ENCODE data around the gene VAV1. TPM values are rescaled to one million over a fixed set of nuclear protein-coding genes. Genes with fewer than 3 reads are reported as not detected.

VAV1 gene
- total and polyA plus RNA-seq, 2 experiments from 2014 or later, result 0.82 to 1.8 TPM

DNA sequence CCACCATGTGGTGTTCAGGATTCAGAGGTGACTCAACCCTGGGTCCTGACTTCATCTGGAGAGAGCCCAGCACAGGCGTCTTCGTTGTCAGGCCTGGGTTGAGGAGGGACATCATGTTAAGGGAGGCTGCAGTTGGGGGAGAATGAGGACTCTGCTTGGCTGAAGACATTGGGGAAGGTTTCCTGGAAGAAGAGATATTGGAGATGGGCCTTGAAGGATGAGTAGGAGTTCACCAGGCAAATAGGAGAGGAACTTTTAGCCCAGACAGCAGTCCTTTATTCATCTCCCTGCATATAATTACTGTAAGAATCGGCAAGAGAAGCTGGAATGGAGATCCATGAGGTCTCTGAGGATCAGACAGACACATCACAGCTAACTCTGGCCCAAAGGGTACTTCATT lies 38.9 kb downstream of the VAV1 start (continued):
- TF ChIP-seq, protein P1, sequence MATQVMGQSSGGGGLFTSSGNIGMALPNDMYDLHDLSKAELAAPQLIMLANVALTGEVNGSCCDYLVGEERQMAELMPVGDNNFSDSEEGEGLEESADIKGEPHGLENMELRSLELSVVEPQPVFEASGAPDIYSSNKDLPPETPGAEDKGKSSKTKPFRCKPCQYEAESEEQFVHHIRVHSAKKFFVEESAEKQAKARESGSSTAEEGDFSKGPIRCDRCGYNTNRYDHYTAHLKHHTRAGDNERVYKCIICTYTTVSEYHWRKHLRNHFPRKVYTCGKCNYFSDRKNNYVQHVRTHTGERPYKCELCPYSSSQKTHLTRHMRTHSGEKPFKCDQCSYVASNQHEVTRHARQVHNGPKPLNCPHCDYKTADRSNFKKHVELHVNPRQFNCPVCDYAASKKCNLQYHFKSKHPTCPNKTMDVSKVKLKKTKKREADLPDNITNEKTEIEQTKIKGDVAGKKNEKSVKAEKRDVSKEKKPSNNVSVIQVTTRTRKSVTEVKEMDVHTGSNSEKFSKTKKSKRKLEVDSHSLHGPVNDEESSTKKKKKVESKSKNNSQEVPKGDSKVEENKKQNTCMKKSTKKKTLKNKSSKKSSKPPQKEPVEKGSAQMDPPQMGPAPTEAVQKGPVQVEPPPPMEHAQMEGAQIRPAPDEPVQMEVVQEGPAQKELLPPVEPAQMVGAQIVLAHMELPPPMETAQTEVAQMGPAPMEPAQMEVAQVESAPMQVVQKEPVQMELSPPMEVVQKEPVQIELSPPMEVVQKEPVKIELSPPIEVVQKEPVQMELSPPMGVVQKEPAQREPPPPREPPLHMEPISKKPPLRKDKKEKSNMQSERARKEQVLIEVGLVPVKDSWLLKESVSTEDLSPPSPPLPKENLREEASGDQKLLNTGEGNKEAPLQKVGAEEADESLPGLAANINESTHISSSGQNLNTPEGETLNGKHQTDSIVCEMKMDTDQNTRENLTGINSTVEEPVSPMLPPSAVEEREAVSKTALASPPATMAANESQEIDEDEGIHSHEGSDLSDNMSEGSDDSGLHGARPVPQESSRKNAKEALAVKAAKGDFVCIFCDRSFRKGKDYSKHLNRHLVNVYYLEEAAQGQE (IDR thresholded peaks at IDR 0.05; ENCODE audit: unreplicated experiment), result no peak
- TF ChIP-seq, protein P2, sequence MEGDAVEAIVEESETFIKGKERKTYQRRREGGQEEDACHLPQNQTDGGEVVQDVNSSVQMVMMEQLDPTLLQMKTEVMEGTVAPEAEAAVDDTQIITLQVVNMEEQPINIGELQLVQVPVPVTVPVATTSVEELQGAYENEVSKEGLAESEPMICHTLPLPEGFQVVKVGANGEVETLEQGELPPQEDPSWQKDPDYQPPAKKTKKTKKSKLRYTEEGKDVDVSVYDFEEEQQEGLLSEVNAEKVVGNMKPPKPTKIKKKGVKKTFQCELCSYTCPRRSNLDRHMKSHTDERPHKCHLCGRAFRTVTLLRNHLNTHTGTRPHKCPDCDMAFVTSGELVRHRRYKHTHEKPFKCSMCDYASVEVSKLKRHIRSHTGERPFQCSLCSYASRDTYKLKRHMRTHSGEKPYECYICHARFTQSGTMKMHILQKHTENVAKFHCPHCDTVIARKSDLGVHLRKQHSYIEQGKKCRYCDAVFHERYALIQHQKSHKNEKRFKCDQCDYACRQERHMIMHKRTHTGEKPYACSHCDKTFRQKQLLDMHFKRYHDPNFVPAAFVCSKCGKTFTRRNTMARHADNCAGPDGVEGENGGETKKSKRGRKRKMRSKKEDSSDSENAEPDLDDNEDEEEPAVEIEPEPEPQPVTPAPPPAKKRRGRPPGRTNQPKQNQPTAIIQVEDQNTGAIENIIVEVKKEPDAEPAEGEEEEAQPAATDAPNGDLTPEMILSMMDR (conservative IDR thresholded peaks at IDR 0.05; ENCODE audit: low read depth in 2 of 2), result no peak
- TF ChIP-seq JUNB (IDR thresholded peaks at IDR 0.05; ENCODE audit: unreplicated experiment) (no peak), ZNF114 (CRISPR knock-in tag; IDR thresholded peaks at IDR 0.05) (no peak), EZH2 (IDR thresholded peaks at IDR 0.05; ENCODE audit: low read depth, unreplicated experiment) (no peak), STAT1 (IDR thresholded peaks at IDR 0.05; ENCODE audit: unreplicated experiment) (no peak), NANOG (IDR thresholded peaks at IDR 0.05; ENCODE audit: borderline replicate concordance) (no peak), CREB1 (CRISPR knock-in tag; IDR thresholded peaks at IDR 0.05; ENCODE audit: low read depth) (no peak), ETS1 (IDR thresholded peaks at IDR 0.05) (no peak)

DNA sequence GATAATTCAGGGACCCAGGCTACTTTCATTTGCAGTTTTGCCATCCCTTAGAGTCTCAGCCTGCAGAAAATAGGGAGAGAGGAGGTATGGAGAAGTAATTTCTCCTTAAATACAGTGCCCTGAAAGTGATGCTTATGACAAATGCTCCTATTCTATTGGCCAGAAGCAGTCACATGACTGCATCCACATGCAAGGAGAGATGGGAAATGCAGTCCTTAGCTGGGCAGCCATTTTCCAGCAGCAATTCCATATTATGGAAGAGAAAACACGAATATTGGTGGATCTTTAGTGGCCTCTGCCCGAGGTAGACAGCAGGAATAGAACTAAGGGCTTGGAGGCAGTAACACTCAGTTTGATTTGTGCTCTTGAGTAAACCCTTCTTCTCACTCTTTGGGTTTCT lies 39.4 kb downstream of the VAV1 start:
- Histone ChIP-seq H4K20me1 (replicated peaks; ENCODE audit: insufficient read depth) (no peaks in the 10 kb centered on the region; the same call in 1 of the 2 replicates), H3K27ac (ENCODE audit: low read depth) (no peak overlapping the region), H3K79me2 (replicated peaks; ENCODE audit: insufficient read depth) (no peaks in the 10 kb centered on the region), H3K4me2 (no peak overlapping the region), H2AFZ (peak overlapping the region; percentile 95), H3K9me2 (ENCODE audit: insufficient read depth) (0 out of 2 replicates have a peak, but pooled peaks cover 7% of the 10 kb centered on the region), H3K27me3 (ENCODE audit: insufficient read depth) (no peaks in the 10 kb centered on the region), H3K4me3 (no peak overlapping the region), H3K4me1 (ENCODE audit: insufficient read depth) (no peaks in the 10 kb centered on the region), H3F3A (replicated peaks; ENCODE audit: low read depth) (no peaks in the 10 kb centered on the region), H3K36me3 (ENCODE audit: insufficient read depth) (no peaks in the 10 kb centered on the region)
- TF ChIP-seq ZNF462 (CRISPR knock-in tag; IDR thresholded peaks at IDR 0.05) (no peak), ZNF114 (CRISPR knock-in tag; IDR thresholded peaks at IDR 0.05) (no peak), ETS1 (IDR thresholded peaks at IDR 0.05) (peak; percentile 57; the same call in 1 of the 2 replicates)
- Mint-ChIP-seq H3K36me3 (ENCODE audit: low read depth) (peaks cover 39% of the 10 kb centered on the region), H3K27me3 (ENCODE audit: insufficient read depth, low read depth, poor library complexity) (peaks cover 2% of the 10 kb centered on the region), H3K4me1 (no peaks in the 10 kb centered on the region), H3K4me3 (no peak overlapping the region), H3K27ac (no peak overlapping the region), H3K9me3 (peaks cover 94% of the 10 kb centered on the region)
- DNase-seq (ENCODE audit: low spot score), result peak; percentile 66
- no peak for ATAC-seq

Measured in GM23338 (cell line).